Caco-2 (cell line): ENCODE results near the gene COX18. TPM values are rescaled to one million over a fixed set of nuclear protein-coding genes. Genes with fewer than 3 reads are reported as not detected.

Source experiments
- BruUV-seq: library from RNA; stranded (reverse); fragments of 400-500 nt; replicated peaks from 2 replicates; lab custom pipeline; 2021; lab: Mats Ljungman, UMichigan
- CTCF ChIA-PET: fragments of 300-600 bp; sonication (Branson Sonifier 250); formaldehyde crosslinking; loops from one replicate; lab custom pipeline; 2022; ENCODE audit warnings: antibody characterized with exemption; lab: Charles Lee
- POLR2A ChIA-PET: fragments of 300-600 bp; sonication (Branson Sonifier 250); formaldehyde crosslinking; loops from one replicate; lab custom pipeline; 2022; ENCODE audit warnings: antibody characterized with exemption; lab: Charles Lee
- DNase-seq, 2 experiments: peaks; one replicate each; pipeline versions ENCODE4 v3.0.0 to v3.0.0-alpha.2; 2020 to 2022
- H3K27me3 ChIP-seq: replicated peaks from 2 replicates; pipeline ENCODE4 v1.6.0; 2011; ENCODE audit warnings: low read length; ENCODE audit not compliant: control insufficient read depth, insufficient read depth
- H3K36me3 ChIP-seq: 2 replicates; pipeline ENCODE4 v1.5.1; 2011; ENCODE audit warnings: low read length; ENCODE audit not compliant: control insufficient read depth, insufficient read depth
- H3K4me1 ChIP-seq: fragments of 250-450 bp; sonication (Bioruptor Pico); 2 replicates; pipeline ENCODE4 v1.5.1; 2020; ENCODE audit warnings: mild to moderate bottlenecking
- H3K4me3 ChIP-seq: 2 replicates; pipeline ENCODE4 v1.5.1; 2011; ENCODE audit warnings: low read depth, mild to moderate bottlenecking, control low read depth, low read length
- H3K9me3 ChIP-seq: fragments of 250-450 bp; sonication (Bioruptor Pico); 2 replicates; pipeline ENCODE4 v1.5.1; 2020; ENCODE audit warnings: mild to moderate bottlenecking, moderate library complexity
- H3K27ac Mint-ChIP-seq: one replicate; pipeline ENCODE4 v1.8.0; 2022; ENCODE audit warnings: mixed read lengths; ENCODE audit not compliant: unreplicated experiment
- H3K27me3 Mint-ChIP-seq: one replicate; pipeline ENCODE4 v1.8.0; 2022; ENCODE audit warnings: mixed read lengths; ENCODE audit not compliant: insufficient read depth, unreplicated experiment
- H3K36me3 Mint-ChIP-seq: one replicate; pipeline ENCODE4 v1.8.0; 2022; ENCODE audit warnings: mild to moderate bottlenecking, mixed read lengths; ENCODE audit not compliant: insufficient read depth, unreplicated experiment
- H3K4me1 Mint-ChIP-seq: one replicate; pipeline ENCODE4 v1.8.0; 2022; ENCODE audit warnings: low read depth, mixed read lengths; ENCODE audit not compliant: unreplicated experiment
- H3K4me3 Mint-ChIP-seq: one replicate; pipeline ENCODE4 v1.8.0; 2022; ENCODE audit warnings: mild to moderate bottlenecking, moderate library complexity, mixed read lengths; ENCODE audit not compliant: unreplicated experiment
- H3K9me3 Mint-ChIP-seq: one replicate; pipeline ENCODE4 v1.8.0; 2022; ENCODE audit warnings: mixed read lengths; ENCODE audit not compliant: unreplicated experiment
- CTCF ChIP-seq, 2 experiments: fragments of 200-600 bp in 1 of 2; IDR thresholded peaks; 1 replicate in 1 of 2; 2 replicates in 1 of 2; pipeline versions ENCODE4 v1.5.1 to v1.8.0; 2011 to 2022; ENCODE audit warnings: antibody characterized with exemption in 1 of 2, control low read depth in 1 of 2, inconsistent platforms in 1 of 2, low read depth in 1 of 2, low read length in 1 of 2, mild to moderate bottlenecking in 1 of 2, moderate library complexity in 1 of 2; ENCODE audit not compliant: insufficient read depth in 1 of 2, severe bottlenecking in 1 of 2, unreplicated experiment in 1 of 2
- intact Hi-C: fragments of 100-400 bp; cut with micrococcal nuclease; formaldehyde crosslinking; loops from one replicate; pipeline ENCODE4 v1.10.0; 2022; ENCODE audit not compliant: unreplicated experiment
- total RNA-seq: library from RNA; stranded (reverse); gene quantifications from 2 replicates; pipeline ENCODE4 v1.2.3, GENCODE V29; 2022

The COX18 gene
- total RNA-seq, 1 experiment from 2014 or later, result 11.6 TPM

GRCh38 chr4:73098016-73098415 lies 28.5 kb upstream of the COX18 start:
- no TSS peak for BruUV-seq
- no peaks in the 10 kb centered on the region for H3K9me3 ChIP-seq
- H3K4me1 Mint-ChIP-seq, result peaks cover 6% of the 10 kb centered on the region
- peaks cover 2% of the 10 kb centered on the region; the same call in 1 of the 2 replicates for H3K36me3 ChIP-seq
- peaks cover 83% of the 10 kb centered on the region for H3K36me3 Mint-ChIP-seq
- no peak for DNase-seq
- no peaks in the 10 kb centered on the region for H3K9me3 Mint-ChIP-seq
- CTCF ChIA-PET, result no interaction called here
- TF ChIP-seq CTCF (IDR thresholded peaks at IDR 0.05; ENCODE audit: insufficient read depth in 1 of 2, low read depth in 1 of 2, low read length in 1 of 2, severe bottlenecking in 1 of 2, unreplicated experiment in 1 of 2), result no peak
- POLR2A ChIA-PET, result no interaction called here
- peaks cover 3% of the 10 kb centered on the region; the same call in 1 of the 2 replicates for H3K4me1 ChIP-seq
- intact Hi-C loops, result no loop called here
- H3K27me3 ChIP-seq, result no peaks in the 10 kb centered on the region
- no peaks in the 10 kb centered on the region for H3K27me3 Mint-ChIP-seq
- no peak overlapping the region for H3K27ac Mint-ChIP-seq
- no peak overlapping the region for H3K4me3 Mint-ChIP-seq
- H3K4me3 ChIP-seq, result no peak overlapping the region

DNA sequence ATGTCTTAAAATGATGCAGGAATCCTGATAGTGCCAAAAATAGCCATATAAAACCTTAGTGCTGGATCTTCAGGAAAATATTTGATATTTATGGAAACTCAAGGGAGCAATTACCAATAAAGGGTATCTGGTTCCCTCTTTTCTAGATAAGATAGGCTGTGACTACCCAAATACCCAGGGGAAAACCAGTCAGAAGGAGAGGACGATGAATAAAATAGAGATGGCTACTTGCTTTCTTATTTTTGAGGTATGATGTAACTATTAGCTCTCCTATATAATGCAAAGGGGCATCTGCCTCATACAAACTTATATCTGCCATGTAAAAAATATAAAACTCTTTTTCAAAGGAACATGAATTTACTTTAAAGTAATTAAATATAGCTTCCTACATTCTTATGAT lies 23.4 kb upstream of the COX18 start:
- Mint-ChIP-seq H3K9me3 (no peaks in the 10 kb centered on the region), H3K27me3 (no peaks in the 10 kb centered on the region), H3K36me3 (peaks cover 55% of the 10 kb centered on the region), H3K4me3 (no peak overlapping the region), H3K4me1 (no peaks in the 10 kb centered on the region), H3K27ac (no peak overlapping the region)
- ChIA-PET CTCF (no interaction called here), POLR2A (interaction anchor here (0.7 kb wide), 1 partner anchor 10 kb away, joined by 5 read pairs; no protein-coding TSS in a partner anchor)
- peaks cover 5% of the 10 kb centered on the region for H3K36me3 ChIP-seq
- no peaks in the 10 kb centered on the region for H3K4me1 ChIP-seq
- H3K27me3 ChIP-seq, result no peaks in the 10 kb centered on the region
- intact Hi-C loops, result no loop called here
- no peak overlapping the region for H3K4me3 ChIP-seq
- TF ChIP-seq CTCF (IDR thresholded peaks at IDR 0.05; ENCODE audit: insufficient read depth in 1 of 2, low read depth in 1 of 2, low read length in 1 of 2, severe bottlenecking in 1 of 2, unreplicated experiment in 1 of 2), result no peak
- no peak for DNase-seq
- no peaks in the 10 kb centered on the region for H3K9me3 ChIP-seq
- BruUV-seq, result no TSS peak

- peaks cover 46% of the 10 kb centered on the region for H3K36me3 Mint-ChIP-seq
- no peak for DNase-seq
- H3K9me3 Mint-ChIP-seq, result no peaks in the 10 kb centered on the region
- Histone ChIP-seq H3K9me3 (no peaks in the 10 kb centered on the region), H3K4me1 (no peaks in the 10 kb centered on the region), H3K36me3 (peaks cover 5% of the 10 kb centered on the region), H3K27me3 (no peaks in the 10 kb centered on the region), H3K4me3 (no peak overlapping the region)
- CTCF ChIA-PET, result no interaction called here
- POLR2A ChIA-PET, result no interaction called here
- no peaks in the 10 kb centered on the region for H3K4me1 Mint-ChIP-seq
- H3K27ac Mint-ChIP-seq, result peak overlapping the region; percentile 33
- no TSS peak for BruUV-seq
- TF ChIP-seq CTCF (IDR thresholded peaks at IDR 0.05; ENCODE audit: insufficient read depth in 1 of 2, low read depth in 1 of 2, low read length in 1 of 2, severe bottlenecking in 1 of 2, unreplicated experiment in 1 of 2), result no peak
- H3K4me3 Mint-ChIP-seq, result no peak overlapping the region
- no peaks in the 10 kb centered on the region for H3K27me3 Mint-ChIP-seq
- intact Hi-C loops, result no loop called here
These were observed 21.2 kb upstream of the COX18 start for GRCh38 chr4:73090738-73091137.
